H1 (cell line): ENCODE measurements around the gene DOK1. TPM values are rescaled to one million over a fixed set of nuclear protein-coding genes. Genes with fewer than 3 reads are reported as not detected.

ENCODE experiments used
- CTCF ChIA-PET: fragments of 300-600 bp; sonication (Branson Sonifier 250); formaldehyde crosslinking; loops from one replicate; lab custom pipeline; 2021; ENCODE audit not compliant: partially characterized antibody; lab: Charles Lee
- POLR2A ChIA-PET: fragments of 300-600 bp; sonication (Branson Sonifier 250); formaldehyde crosslinking; loops from one replicate; lab custom pipeline; 2021; ENCODE audit warnings: inconsistent platforms; ENCODE audit not compliant: partially characterized antibody; lab: Charles Lee
- DNase-seq, 2 experiments: peaks; one replicate each; pipeline versions ENCODE4 v3.0.0 to v3.0.0-alpha.2; 2010 to 2022; ENCODE audit warnings: low spot score in 2 of 2, low read depth in 1 of 2, mixed read lengths in 1 of 2
- FAIRE-seq: peaks from 2 replicates; lab custom pipeline; 2011; peaks lifted over from hg19 to GRCh38; lab: Jason Lieb, UNC
- H2AFZ ChIP-seq: 2 replicates; pipeline ENCODE4 v1.8.1; 2012; ENCODE audit warnings: low read length, inconsistent platforms
- H2AK5ac ChIP-seq: 2 replicates; pipeline ENCODE4 v1.6.1; 2013; ENCODE audit warnings: low read depth, low read length
- H2BK120ac ChIP-seq: replicated peaks from 2 replicates; pipeline ENCODE3; 2013; ENCODE audit warnings: low read depth, low read length, inconsistent platforms
- H2BK12ac ChIP-seq: 2 replicates; pipeline ENCODE4 v1.6.1; 2013; ENCODE audit warnings: low read depth, low read length
- H2BK15ac ChIP-seq: 2 replicates; pipeline ENCODE4 v1.6.1; 2013; ENCODE audit warnings: low read length
- H2BK20ac ChIP-seq: 2 replicates; pipeline ENCODE4 v1.6.1; 2013; ENCODE audit warnings: low read length
- H2BK5ac ChIP-seq: 2 replicates; pipeline ENCODE4 v1.6.1; 2013; ENCODE audit warnings: low read depth, low read length
- H3K14ac ChIP-seq: 2 replicates; pipeline ENCODE4 v1.6.1; 2013; ENCODE audit warnings: inconsistent platforms; ENCODE audit not compliant: insufficient read length
- H3K18ac ChIP-seq: 2 replicates; pipeline ENCODE4 v1.6.1; 2013; ENCODE audit warnings: low read length; ENCODE audit errors: extremely low read depth
- H3K23ac ChIP-seq: 2 replicates; pipeline ENCODE4 v1.6.1; 2013; ENCODE audit warnings: inconsistent platforms; ENCODE audit not compliant: insufficient read length
- H3K23me2 ChIP-seq: 2 replicates; pipeline ENCODE4 v1.6.1; 2013; ENCODE audit warnings: low read depth, low read length
- H3K27ac ChIP-seq: 2 replicates; pipeline ENCODE4 v1.6.1; 2011; ENCODE audit warnings: low read depth, low read length, inconsistent platforms
- H3K27me3 ChIP-seq, 4 experiments: replicated peaks in 1 of 4; 1 replicate in 1 of 4; 2 replicates in 3 of 4; pipeline versions ENCODE4 v1.6.1 to v1.8.1; 2011 to 2013; ENCODE audit warnings: low read length in 3 of 4, mild to moderate bottlenecking in 3 of 4, inconsistent platforms in 2 of 4, mixed read lengths in 2 of 4, moderate library complexity in 1 of 4; ENCODE audit not compliant: control insufficient read depth in 3 of 4, insufficient read depth in 3 of 4; ENCODE audit errors: extremely low read depth in 1 of 4
- H3K36me3 ChIP-seq, 4 experiments: 2 replicates each; pipeline versions ENCODE4 v1.6.1 to v1.8.1; 2011 to 2013; ENCODE audit warnings: mild to moderate bottlenecking in 4 of 4, low read length in 3 of 4, moderate library complexity in 2 of 4, control low read depth in 1 of 4, inconsistent platforms in 1 of 4; ENCODE audit not compliant: insufficient read depth in 4 of 4, control insufficient read depth in 2 of 4
- H3K4ac ChIP-seq: replicated peaks from 2 replicates; pipeline ENCODE3; 2013; ENCODE audit warnings: low read length, low read depth, mixed read lengths, inconsistent platforms; ENCODE audit not compliant: insufficient read length
- H3K4me1 ChIP-seq, 4 experiments: replicated peaks in 1 of 4; 1 replicate in 1 of 4; 2 replicates in 3 of 4; pipeline versions ENCODE4 v1.6.1 to v1.8.1; 2011 to 2013; ENCODE audit warnings: low read length in 3 of 4, inconsistent platforms in 2 of 4, mixed read lengths in 1 of 4; ENCODE audit not compliant: insufficient read depth in 4 of 4, control insufficient read depth in 3 of 4
- H3K4me2 ChIP-seq, 2 experiments: 2 replicates each; pipeline versions ENCODE4 v1.6.1 to v1.8.1; 2011 to 2013; ENCODE audit warnings: low read depth in 2 of 2, low read length in 2 of 2, control low read depth in 1 of 2, inconsistent platforms in 1 of 2, mild to moderate bottlenecking in 1 of 2; ENCODE audit not compliant: insufficient read depth in 1 of 2
- H3K4me3 ChIP-seq, 4 experiments: fragments of 200-600, 300-600 bp in 1 of 4; sonication (generic), shearing (Covaris generic), sonication (Bioruptor Twin) in 1 of 4; 2 replicates each; pipeline versions ENCODE4 v1.5.1 to v1.8.1; 2011 to 2016; ENCODE audit warnings: low read length in 4 of 4, low read depth in 3 of 4, control low read depth in 2 of 4, inconsistent platforms in 2 of 4, mild to moderate bottlenecking in 2 of 4, mixed read lengths in 1 of 4, moderate library complexity in 1 of 4; ENCODE audit not compliant: insufficient read depth in 2 of 4; ENCODE audit errors: extremely low read depth in 1 of 4
- H3K56ac ChIP-seq: replicated peaks from 2 replicates; pipeline ENCODE3; 2013; ENCODE audit warnings: low read depth, mild to moderate bottlenecking, mixed read lengths, low read length, inconsistent platforms; ENCODE audit not compliant: insufficient read length
- H3K79me1 ChIP-seq: 2 replicates; pipeline ENCODE4 v1.6.1; 2013; ENCODE audit warnings: low read depth, low read length, control low read depth
- H3K79me2 ChIP-seq, 2 experiments: 2 replicates each; pipeline versions ENCODE4 v1.6.1 to v1.8.1; 2012 to 2013; ENCODE audit warnings: low read length in 2 of 2, mild to moderate bottlenecking in 2 of 2, inconsistent platforms in 1 of 2; ENCODE audit not compliant: insufficient read depth in 2 of 2, control insufficient read depth in 1 of 2
- H3K9ac ChIP-seq, 4 experiments: replicated peaks in 1 of 4; 1 replicate in 1 of 4; 2 replicates in 3 of 4; pipeline versions ENCODE4 v1.6.1 to v1.8.1; 2011 to 2013; ENCODE audit warnings: low read depth in 3 of 4, low read length in 3 of 4, control low read depth in 2 of 4, mild to moderate bottlenecking in 2 of 4, moderate library complexity in 2 of 4, inconsistent platforms in 1 of 4; ENCODE audit errors: extremely low read depth in 1 of 4
- H3K9me3 ChIP-seq, 2 experiments: 2 replicates each; pipeline versions ENCODE4 v1.6.1 to v1.8.1; 2012 to 2013; ENCODE audit warnings: mild to moderate bottlenecking in 2 of 2, moderate library complexity in 2 of 2, control low read depth in 1 of 2, inconsistent platforms in 1 of 2, low read depth in 1 of 2, low read length in 1 of 2, mixed read lengths in 1 of 2; ENCODE audit not compliant: insufficient read depth in 2 of 2
- H4K20me1 ChIP-seq, 2 experiments: replicated peaks in 1 of 2; 2 replicates each; pipeline versions ENCODE3 to v1.8.1; 2011 to 2013; ENCODE audit warnings: inconsistent platforms in 2 of 2, low read length in 2 of 2, mild to moderate bottlenecking in 1 of 2; ENCODE audit not compliant: insufficient read depth in 2 of 2, control insufficient read depth in 1 of 2
- H4K5ac ChIP-seq: 2 replicates; pipeline ENCODE4 v1.6.1; 2013; ENCODE audit warnings: low read length, low read depth, mixed read lengths, inconsistent platforms; ENCODE audit not compliant: insufficient read length
- H4K8ac ChIP-seq: 2 replicates; pipeline ENCODE4 v1.8.0; 2013; ENCODE audit warnings: mild to moderate bottlenecking, moderate library complexity, low read length, inconsistent platforms; ENCODE audit not compliant: insufficient read depth; ENCODE audit errors: extremely low read depth
- H4K91ac ChIP-seq: replicated peaks from 2 replicates; pipeline ENCODE3; 2013; ENCODE audit warnings: low read length, mixed read lengths, inconsistent platforms; ENCODE audit not compliant: insufficient read length
- BACH1 ChIP-seq: IDR thresholded peaks from 2 replicates; pipeline ENCODE4 v1.6.1; 2012; ENCODE audit warnings: low read length, improper control_type of control experiment
- MAX ChIP-seq: IDR thresholded peaks from 2 replicates; pipeline ENCODE4 v1.6.1; 2012; ENCODE audit warnings: inconsistent platforms
- TCF12 ChIP-seq: IDR thresholded peaks from 2 replicates; pipeline ENCODE4 v1.6.1; 2011; ENCODE audit warnings: low read depth, mild to moderate bottlenecking, low read length
- WGBS, 2 experiments: shearing (Covaris generic) in 1 of 2; methylation state at CpG; one replicate each; pipeline versions ENCODE4 v1.1.6 to v1.1.7; 2013 to 2015; ENCODE audit warnings: low lambda C conversion rate in 2 of 2, mixed read lengths in 2 of 2, inconsistent platforms in 1 of 2, low coverage in 1 of 2, missing lambda C conversion rate in 1 of 2; ENCODE audit not compliant: insufficient replicate concordance in 2 of 2, insufficient coverage in 1 of 2, insufficient read length in 1 of 2; ENCODE audit errors: extremely low coverage in 1 of 2, missing lambda C conversion rate in 1 of 2; 5-methylcytosine and 5-hydroxymethylcytosine counted together
- polyA plus RNA-seq, 7 experiments: library from polyadenylated mRNA; depleted of rRNA in 3 of 7; stranded (reverse) in 5 of 7; unstranded in 2 of 7; fragments of >200 nt in 5 of 7; fragments of 200-250 nt in 2 of 7; gene quantifications; 1 replicate in 5 of 7; 2 replicates in 1 of 7; 4 replicates in 1 of 7; pipeline versions ENCODE4 v1.2.1 to v1.2.3, GENCODE V29; 2011 to 2013; ENCODE audit warnings: missing spikeins in 2 of 7, mixed read lengths in 2 of 7
- total RNA-seq: library from RNA; stranded (reverse); fragmentation: NEBNext Ultra II Directional; extraction: Animal tissue kit (Norgen Biotek cat#: 25700); gene quantifications from 2 replicates; pipeline ENCODE4 v1.2.1, GENCODE V29; 2021

The DOK1 gene
- total and polyA plus RNA-seq, 2 of the 8 experiments (the other 6 are each of a cell fraction or from before 2014, with no cell fraction given), result 11.0 to 14.3 TPM

- CTCF ChIA-PET, result interaction anchor here (1.0 to 7.0 kb wide), 7 partner anchors 10 to 59 kb away, joined by 3 to 53 read pairs (median 4); partner anchors contain the start of genes CCDC142, MRPL53 and TTC31
- peaks cover 6 to 27% (median 24%) of the 10 kb centered on the region in 4 experiments; a peak in 7 of 8 replicates for H3K36me3 ChIP-seq
- H3K27ac ChIP-seq, result peak overlapping the region; percentile 90
- H3K23ac ChIP-seq, result no peak overlapping the region
- POLR2A ChIA-PET, result interaction anchor here (0.8 to 5.9 kb wide), 19 partner anchors 9 to 103 kb away, joined by 3 to 73 read pairs (median 9); partner anchors contain the start of genes CCDC142, LBX2, LOXL3 and MRPL53
- H2BK5ac ChIP-seq, result peak overlapping the region; percentile 94
- no peak overlapping the region; the same call in 1 of the 2 replicates for H2BK12ac ChIP-seq
- peaks cover 10% of the 10 kb centered on the region for H3K79me1 ChIP-seq
- 17% methylated on average over 29 of the region's 29 CpGs; no CpG with 5 or more reads in 1 of the 2 experiments for WGBS, 2 experiments
- H2BK20ac ChIP-seq, result no peak overlapping the region
- H2AK5ac ChIP-seq, result peak overlapping the region; percentile 61; the same call in 1 of the 2 replicates
- no peaks in the 10 kb centered on the region; a peak in 1 of 7 replicates for H3K27me3 ChIP-seq
- H3K14ac ChIP-seq, result no peak overlapping the region
- H3K23me2 ChIP-seq, result peaks cover 9% of the 10 kb centered on the region; the same call in 1 of the 2 replicates
- H3K4ac ChIP-seq, result peak overlapping the region; percentile 87
- H2BK120ac ChIP-seq, result no peak overlapping the region
- H2AFZ ChIP-seq, result peak overlapping the region; percentile 93; the same call in 1 of the 2 replicates
- TF ChIP-seq TCF12 (no peak), BACH1 (0 out of 2 replicates have a peak, but pooled peaks have one; percentile 1), MAX (peak; percentile 58)
- TF ChIP-seq, all 59 proteins: peak for 2
- Histone ChIP-seq H4K8ac (peak overlapping the region; percentile 97; the same call in 1 of the 2 replicates), H3K9ac (peak overlapping the region; percentile 89 to 95 (median 94)), H3K18ac (peak overlapping the region; percentile 85; the same call in 1 of the 2 replicates), H3K4me1 (peaks cover 4 to 13% (median 6%) of the 10 kb centered on the region in 4 experiments; a peak in 6 of 7 replicates), H4K5ac (peak overlapping the region; percentile 81), H3K9me3 (no peaks in the 10 kb centered on the region), H3K4me3 (peak overlapping the region; percentile 85 to 99 (median 92)), H3K56ac (peak overlapping the region; percentile 75), H3K4me2 (peak overlapping the region; percentile 60 to 94), H4K20me1 (peaks cover 3 to 6% of the 10 kb centered on the region in 2 experiments), H3K79me2 (peaks cover 0 to 18% of the 10 kb centered on the region in 2 experiments; a peak in 2 of 4 replicates), H4K91ac (peak overlapping the region; percentile 48), H2BK15ac (peak overlapping the region; percentile 63; the same call in 1 of the 2 replicates)
- DNase-seq (no peak), FAIRE-seq (no peak)
These were observed 25.7 kb upstream of the DOK1 start for GRCh38 chr2:74528600-74529356.
